GM18507 (cell line): Measurements from ENCODE around the gene SETD2.
"Not testable (repeated sequence)": the region's sequence is repeated elsewhere in the genome, so short reads cannot be mapped to it uniquely, and the experiment has no call there.

Experiments
- DNase-seq: peaks from one replicate; pipeline ENCODE4 v3.0.0; 2011; ENCODE audit warnings: low read depth; ENCODE audit not compliant: insufficient read length; ENCODE audit errors: extremely low spot score
- FAIRE-seq: peaks from 2 replicates; lab custom pipeline; 2011; peaks lifted over from hg19 to GRCh38; lab: Jason Lieb, UNC

The SETD2 gene

GRCh38 chr3:47164007-47164881 is at the start of gene SETD2:
Gene SETD2, minus strand, starts transcription at chr3:47164113. Its CDS starts 189 bp downstream, at chr3:47163924.
- peak; percentile 75 for DNase-seq

DNA sequence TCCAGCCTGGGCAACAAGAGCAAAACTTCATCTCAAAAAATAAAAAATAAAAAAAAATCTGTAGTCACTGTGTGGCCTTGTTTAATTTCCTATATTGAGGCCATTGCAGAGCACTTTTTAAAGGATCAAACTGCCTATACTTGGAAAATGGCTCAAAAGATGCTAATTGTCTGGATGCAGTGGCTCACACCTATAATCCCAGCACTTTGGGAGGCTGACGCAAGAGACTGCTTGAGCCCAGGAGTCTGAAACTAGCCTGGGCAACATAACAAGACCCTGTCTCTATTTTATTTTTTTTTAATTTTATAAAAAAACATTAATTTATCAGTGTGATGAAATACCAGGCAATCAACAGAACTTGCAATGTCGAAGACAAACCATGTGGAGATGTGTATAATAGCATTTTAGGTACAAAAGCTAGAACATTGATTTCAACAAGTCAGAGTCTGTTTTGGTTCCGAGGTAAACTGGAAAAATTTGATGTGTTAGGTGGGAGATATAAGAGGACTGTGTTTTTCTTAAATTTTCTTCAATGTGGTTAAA is 47.0 kb upstream of the SETD2 start:
- FAIRE-seq, result no peak
- DNase-seq, result no peak

More at GRCh38 chr3:47164007-47164881, at the start of gene SETD2:
- peak; percentile 90 for FAIRE-seq

DNA sequence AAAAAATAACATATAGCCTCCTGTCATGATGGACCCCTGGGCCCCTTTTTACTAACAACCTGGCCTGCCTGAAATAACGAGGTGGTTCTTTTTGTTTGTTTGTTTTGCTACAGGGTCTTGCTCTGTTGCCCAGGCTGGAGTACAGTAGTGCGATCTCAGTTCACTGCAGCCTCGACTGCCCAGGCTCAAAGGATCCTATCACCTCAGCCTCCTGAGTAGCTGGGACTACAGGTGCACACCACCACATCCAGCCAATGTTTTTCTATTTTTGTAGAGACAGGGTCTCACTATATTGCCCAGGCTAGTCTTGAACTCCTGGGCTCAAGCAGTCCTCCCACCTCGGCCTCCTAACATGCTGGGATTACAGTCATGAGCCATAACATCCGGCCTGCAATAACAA is 42.1 kb upstream of the SETD2 start:
- DNase-seq, FAIRE-seq: not testable (repeated sequence)

DNA sequence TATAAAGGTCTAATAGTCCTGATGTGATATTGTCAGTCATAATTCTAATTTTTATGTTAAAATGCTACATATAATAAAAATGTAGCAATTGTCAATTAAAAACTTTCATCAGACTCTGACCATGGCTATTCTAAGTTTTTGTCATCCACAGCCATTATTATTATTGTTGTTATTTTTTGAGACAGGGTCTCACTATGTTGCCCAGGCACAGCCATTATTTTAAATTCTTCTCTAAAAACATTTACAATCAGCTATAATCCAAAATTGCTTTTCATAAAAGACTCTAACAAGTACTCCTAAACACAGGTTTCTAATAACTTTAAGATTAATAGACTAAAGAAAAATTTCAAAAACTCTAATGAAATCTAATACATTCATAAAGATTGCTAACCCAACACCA is 41.0 kb upstream of the SETD2 start:
- FAIRE-seq, result no peak
- no peak for DNase-seq

- FAIRE-seq (no peak), DNase-seq (no peak)
These were observed 38.6 kb upstream of the SETD2 start for GRCh38 chr3:47202542-47202941.

DNA sequence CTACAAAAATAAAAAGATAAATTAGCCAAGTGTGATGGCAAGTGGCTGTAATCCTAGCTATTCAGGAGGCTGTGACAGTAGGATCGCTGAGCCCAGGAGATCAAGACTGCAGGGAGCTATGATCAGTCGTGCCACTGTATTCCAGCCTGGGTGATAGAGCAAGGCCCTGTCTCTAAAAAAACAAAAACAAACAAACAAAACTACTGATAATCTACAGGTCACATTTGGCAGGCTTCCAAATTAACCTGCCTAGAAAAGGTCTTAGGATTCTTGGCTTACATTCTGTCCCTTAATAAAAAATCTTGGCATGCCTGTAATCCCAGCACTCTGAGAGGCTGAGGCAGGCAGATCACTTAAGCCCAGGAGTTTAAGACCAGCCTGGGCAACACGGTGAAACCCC is 33.4 kb upstream of the SETD2 start:
- FAIRE-seq, result no peak
- DNase-seq, result no peak

- FAIRE-seq (no peak), DNase-seq (no peak)
These were observed 31.1 kb upstream of the SETD2 start for GRCh38 chr3:47194994-47195393.

GRCh38 chr3:47193871-47194859 is 30.3 kb upstream of the SETD2 start:
- FAIRE-seq, result no peak
- DNase-seq, result no peak

DNA sequence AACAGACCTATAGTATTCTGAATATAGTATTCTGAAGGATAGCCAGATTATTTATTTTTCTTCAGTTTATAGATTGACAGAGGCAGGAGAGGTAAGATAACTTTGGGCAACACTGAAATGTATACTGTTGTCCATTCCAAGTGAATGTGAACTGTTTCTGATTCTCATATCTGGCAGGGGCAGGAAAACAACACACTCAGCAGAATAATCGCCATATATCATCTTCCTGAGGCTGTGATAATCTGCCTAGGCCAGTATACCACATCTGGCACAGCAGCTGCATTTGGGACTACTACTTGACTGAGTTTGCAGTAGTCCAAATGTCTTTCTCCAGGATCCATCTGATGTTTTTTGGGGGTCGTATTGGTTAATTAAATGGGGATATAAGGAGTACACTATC is 22.4 kb upstream of the SETD2 start:
- DNase-seq (no peak), FAIRE-seq (no peak)

GRCh38 chr3:47181685-47182084 is 17.8 kb upstream of the SETD2 start:
- FAIRE-seq, DNase-seq: not testable (repeated sequence)

GRCh38 chr3:47180011-47180410 is 16.1 kb upstream of the SETD2 start:
- FAIRE-seq, DNase-seq: not testable (repeated sequence)

- DNase-seq (no peak), FAIRE-seq (no peak)
These were observed 12.7 kb upstream of the SETD2 start for GRCh38 chr3:47176582-47176981.

DNA sequence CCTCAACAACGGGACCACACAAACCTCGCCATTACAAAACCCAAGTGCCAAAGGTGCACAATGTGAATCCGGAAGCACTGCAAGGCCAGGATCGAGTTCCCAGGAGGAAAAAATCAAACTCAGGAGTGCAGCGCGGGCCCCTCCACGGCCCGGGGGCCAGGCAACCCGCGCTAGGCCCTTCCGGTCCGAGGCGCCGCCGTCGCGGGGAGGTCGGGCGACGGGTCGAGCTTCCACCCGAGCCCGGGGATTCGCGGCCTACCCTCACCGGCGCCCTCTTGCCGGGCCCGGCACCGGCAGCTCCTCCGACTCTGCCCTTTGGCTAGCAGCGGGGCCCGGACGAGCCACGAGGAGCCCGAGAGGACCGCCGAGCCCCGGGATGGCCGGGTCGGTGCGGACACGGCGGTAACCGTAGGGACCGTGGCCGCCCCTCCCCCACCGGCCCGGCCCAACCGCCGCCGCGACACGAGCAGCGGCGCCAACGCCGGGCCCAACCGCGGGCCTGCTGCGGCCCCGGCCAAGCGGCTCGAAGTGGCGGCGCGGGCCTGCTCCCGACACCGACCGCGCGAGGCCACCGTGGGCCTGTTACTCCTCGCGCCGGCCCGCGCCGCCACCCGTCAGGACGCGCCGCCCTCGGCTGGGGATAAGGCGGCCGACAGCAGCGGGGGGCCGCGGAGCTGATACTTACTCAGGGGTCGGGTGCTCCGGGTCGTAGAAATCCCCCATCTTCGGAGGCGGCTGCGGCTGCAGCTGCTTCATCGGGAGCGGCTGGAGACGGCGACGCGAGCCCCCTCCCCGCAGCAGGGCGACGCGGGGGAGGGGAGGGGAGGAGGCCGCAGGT is 525 bp downstream of the SETD2 start:
- peak; percentile 61 for FAIRE-seq
- DNase-seq, result no peak

DNA sequence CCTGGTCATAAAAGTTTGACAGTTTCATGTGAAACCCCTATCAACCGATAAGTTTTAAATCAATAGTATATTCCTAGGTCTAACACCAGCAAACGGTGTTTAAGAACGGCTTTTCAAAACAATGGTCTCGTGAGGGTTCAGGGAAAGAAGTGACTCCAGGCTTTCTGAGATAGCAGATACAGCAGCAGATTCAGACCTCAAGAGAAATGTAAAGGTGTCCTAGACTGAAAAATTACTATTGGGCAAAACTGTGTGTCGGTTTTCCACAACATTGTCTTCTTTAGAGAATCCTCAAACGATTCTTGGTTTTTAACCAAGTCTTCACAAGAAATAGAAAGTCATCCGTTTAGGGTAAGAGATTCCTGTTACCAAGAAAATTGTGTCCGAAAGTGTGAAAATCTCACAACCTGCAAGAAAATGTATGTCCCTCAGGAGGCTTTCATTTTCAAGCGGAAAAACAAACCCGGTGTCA is 1.2 kb downstream of the SETD2 start:
- FAIRE-seq, result no peak
- no peak for DNase-seq

DNA sequence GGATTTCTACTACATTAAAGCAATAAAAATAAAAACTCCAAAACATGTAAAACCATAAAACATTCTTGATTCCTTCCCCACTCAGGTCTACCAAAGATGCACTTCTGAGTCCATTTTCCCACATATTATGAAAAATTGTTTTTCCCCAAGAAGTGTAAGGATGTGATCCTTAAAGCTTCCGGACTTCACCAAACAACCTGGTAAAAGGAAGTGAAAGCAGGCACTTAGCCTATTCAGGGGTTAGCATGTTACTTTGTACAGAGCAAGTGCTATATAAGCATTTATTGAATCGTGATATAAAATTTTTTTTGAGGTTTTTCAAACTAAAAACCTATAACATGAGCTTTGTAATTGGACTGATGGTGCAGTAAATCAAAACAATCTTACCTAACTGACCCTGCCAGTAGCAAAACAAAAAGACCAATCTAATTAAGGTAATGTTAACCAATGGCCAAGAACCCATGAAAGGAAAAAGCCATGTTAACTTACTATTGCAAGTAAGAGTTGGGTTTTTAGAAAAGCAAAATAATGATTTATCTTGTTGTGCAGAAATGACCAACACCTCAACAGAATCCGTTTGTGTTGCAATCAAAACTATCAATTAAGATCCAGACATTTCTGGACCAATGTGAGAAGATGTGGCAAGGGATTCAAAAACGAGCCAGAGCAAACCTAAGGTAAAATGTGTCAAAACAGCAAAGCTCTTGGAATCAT is 1.8 kb downstream of the SETD2 start:
- DNase-seq (no peak), FAIRE-seq (peak; percentile 21)

GRCh38 chr3:47159820-47160219 is 4.1 kb downstream of the SETD2 start:
- no peak for FAIRE-seq
- DNase-seq, result no peak

GRCh38 chr3:47158208-47158607 is 5.7 kb downstream of the SETD2 start:
- FAIRE-seq, result no peak
- DNase-seq, result no peak

DNA sequence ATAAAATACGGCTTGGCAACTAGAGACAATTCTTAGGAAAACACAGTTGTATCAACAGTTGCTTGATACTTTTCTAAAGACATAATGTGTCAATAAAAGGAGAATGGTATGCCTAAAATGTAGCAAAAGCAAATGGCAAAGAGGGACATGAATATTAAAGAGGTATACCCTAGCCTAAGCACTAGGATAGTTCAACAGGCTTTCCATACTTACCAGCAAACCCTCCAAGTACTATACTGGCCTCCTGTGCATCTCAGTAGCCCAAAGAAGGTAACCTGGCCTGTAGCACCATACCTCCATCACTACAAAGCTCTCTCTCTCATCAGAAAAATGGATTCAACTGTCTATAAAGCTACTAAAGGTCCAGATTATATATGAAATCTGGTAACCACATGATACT is 7.5 kb downstream of the SETD2 start:
- no peak for FAIRE-seq
- DNase-seq, result no peak
